ENCODE data around the gene SRL.

- no peak for TF ChIP-seq CTCF (IDR thresholded peaks at IDR 0.05)
- no peak for TF ChIP-seq POLR2A (IDR thresholded peaks at IDR 0.05)
- peak; percentile 7 to 19 for TF ChIP-seq EP300 (IDR thresholded peaks at IDR 0.05)
These were observed 29.5 kb downstream of the SRL start for GRCh38 chr16:4212211-4212933.

Measured in tibial nerve (tissue), 4 donors.